ENCODE measurements around the gene MPP3. TPM values are rescaled to one million over a fixed set of nuclear protein-coding genes. Genes with fewer than 3 reads are reported as not detected.

The MPP3 gene
- total RNA-seq, 1 donor from 2014 or later, result 35.2 TPM

DNA sequence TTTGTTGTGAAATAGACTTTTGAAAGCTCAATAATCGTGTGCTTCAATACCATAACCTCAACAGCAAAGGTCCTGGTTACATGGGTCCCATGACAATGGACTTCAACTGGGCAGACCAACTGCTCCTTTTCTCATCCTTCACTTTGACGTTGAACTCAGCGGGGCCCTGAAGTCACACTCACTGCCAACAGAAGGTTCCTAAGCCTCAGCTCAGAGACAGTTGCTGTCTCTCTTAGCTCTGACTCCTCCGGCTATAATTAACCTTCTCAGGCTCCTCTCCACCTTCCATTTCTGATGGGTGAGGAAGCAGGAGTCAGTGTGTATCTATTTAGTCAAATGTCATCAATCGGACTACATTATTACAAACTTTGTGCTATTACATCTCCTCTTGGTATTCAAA is 23.8 kb downstream of the MPP3 start:
- TF ChIP-seq, protein P1, sequence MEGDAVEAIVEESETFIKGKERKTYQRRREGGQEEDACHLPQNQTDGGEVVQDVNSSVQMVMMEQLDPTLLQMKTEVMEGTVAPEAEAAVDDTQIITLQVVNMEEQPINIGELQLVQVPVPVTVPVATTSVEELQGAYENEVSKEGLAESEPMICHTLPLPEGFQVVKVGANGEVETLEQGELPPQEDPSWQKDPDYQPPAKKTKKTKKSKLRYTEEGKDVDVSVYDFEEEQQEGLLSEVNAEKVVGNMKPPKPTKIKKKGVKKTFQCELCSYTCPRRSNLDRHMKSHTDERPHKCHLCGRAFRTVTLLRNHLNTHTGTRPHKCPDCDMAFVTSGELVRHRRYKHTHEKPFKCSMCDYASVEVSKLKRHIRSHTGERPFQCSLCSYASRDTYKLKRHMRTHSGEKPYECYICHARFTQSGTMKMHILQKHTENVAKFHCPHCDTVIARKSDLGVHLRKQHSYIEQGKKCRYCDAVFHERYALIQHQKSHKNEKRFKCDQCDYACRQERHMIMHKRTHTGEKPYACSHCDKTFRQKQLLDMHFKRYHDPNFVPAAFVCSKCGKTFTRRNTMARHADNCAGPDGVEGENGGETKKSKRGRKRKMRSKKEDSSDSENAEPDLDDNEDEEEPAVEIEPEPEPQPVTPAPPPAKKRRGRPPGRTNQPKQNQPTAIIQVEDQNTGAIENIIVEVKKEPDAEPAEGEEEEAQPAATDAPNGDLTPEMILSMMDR (IDR thresholded peaks at IDR 0.05; ENCODE audit: borderline replicate concordance), result no peak
- Histone ChIP-seq H3K36me3 (peaks cover 90% of the 10 kb centered on the region), H3K27ac (replicated peaks) (no peak overlapping the region), H3K4me3 (no peak overlapping the region), H3K4me1 (no peaks in the 10 kb centered on the region), H3K9me3 (replicated peaks) (no peaks in the 10 kb centered on the region), H3K27me3 (ENCODE audit: low read depth) (no peaks in the 10 kb centered on the region)
- DNase-seq, result no peak
- intact Hi-C loops (cut with micrococcal nuclease), result no loop called here

DNA sequence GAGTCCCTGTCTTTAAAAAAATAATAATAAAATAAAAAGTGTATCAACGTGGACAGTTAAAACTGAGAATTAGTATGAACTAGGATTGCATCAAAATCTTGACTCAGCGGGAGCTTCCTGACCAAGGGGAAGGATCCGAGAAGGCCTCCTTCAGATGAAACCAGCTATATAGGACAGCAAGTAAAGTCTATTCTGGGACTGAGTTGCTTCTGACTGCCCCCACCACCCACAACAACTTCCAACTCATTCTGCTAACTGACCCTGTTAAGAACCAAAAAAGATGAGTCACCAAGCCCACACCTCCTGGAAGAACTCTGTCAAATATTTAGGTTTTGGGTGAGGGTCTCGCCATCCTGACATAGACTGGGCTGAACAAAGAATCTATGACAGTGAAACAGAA is 24.9 kb downstream of the MPP3 start:
- Histone ChIP-seq H3K27ac (replicated peaks) (no peak overlapping the region), H3K9me3 (replicated peaks) (no peaks in the 10 kb centered on the region), H3K4me3 (no peak overlapping the region), H3K27me3 (ENCODE audit: low read depth) (no peaks in the 10 kb centered on the region), H3K4me1 (no peaks in the 10 kb centered on the region), H3K36me3 (peaks cover 88% of the 10 kb centered on the region)
- TF ChIP-seq, protein P1 (IDR thresholded peaks at IDR 0.05; ENCODE audit: borderline replicate concordance), result no peak
- intact Hi-C loops (cut with micrococcal nuclease), result no loop called here
- DNase-seq, result no peak

DNA sequence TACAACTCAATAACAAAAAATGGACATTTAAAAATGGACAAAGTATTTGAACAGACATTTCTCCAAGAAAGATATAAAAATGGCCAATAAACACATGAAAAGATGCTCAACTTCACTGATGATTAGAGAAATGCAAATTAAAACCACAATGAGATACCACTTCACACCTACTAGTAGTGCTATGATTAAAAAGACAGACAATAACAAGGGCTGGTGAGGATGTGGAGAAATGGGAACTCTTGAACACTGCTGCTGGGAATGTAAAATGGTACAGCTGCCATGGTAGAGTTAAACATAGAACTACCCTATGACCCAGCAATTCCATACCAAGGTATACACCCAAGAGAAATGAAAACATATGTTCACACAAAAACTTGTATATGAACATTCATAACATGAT is 27.8 kb downstream of the MPP3 start:
- TF ChIP-seq, protein P1 (IDR thresholded peaks at IDR 0.05; ENCODE audit: borderline replicate concordance), result no peak
- intact Hi-C loops (cut with micrococcal nuclease), result no loop called here
- Histone ChIP-seq H3K36me3 (peaks cover 68% of the 10 kb centered on the region), H3K4me3 (no peak overlapping the region), H3K27me3 (ENCODE audit: low read depth) (no peaks in the 10 kb centered on the region), H3K27ac (replicated peaks) (no peak overlapping the region), H3K4me1 (no peaks in the 10 kb centered on the region), H3K9me3 (replicated peaks) (no peaks in the 10 kb centered on the region)
- no peak for DNase-seq

DNA sequence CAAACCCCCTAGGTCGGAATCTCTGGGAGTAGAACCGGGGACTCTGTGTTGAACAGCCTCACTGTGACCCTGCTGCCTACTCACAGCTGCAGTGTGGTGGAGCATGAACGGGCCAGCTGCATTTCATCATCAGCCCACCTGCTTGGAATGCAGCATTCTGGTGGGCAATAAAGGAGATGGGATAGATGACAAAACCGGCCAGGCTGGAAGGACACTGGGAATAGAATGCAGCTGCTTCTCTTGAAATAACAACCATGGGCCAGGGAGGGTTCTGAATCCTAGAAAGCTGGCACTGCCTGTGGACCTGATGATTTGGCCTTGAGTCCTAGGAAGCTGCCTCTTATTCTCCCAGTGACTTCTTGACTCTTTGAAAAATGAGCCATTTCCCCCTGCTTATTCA is 29.2 kb downstream of the MPP3 start:
- no peaks in the 10 kb centered on the region for H3K9me3 ChIP-seq (replicated peaks)
- TF ChIP-seq, protein P1 (IDR thresholded peaks at IDR 0.05; ENCODE audit: borderline replicate concordance), result no peak
- H3K4me1 ChIP-seq, result no peaks in the 10 kb centered on the region
- H3K27me3 ChIP-seq (ENCODE audit: low read depth), result no peaks in the 10 kb centered on the region
- H3K36me3 ChIP-seq, result peaks cover 58% of the 10 kb centered on the region
- no peak overlapping the region for H3K27ac ChIP-seq (replicated peaks)
- DNase-seq, result no peak
- intact Hi-C loops (cut with micrococcal nuclease), result no loop called here
- H3K4me3 ChIP-seq, result no peak overlapping the region

DNA sequence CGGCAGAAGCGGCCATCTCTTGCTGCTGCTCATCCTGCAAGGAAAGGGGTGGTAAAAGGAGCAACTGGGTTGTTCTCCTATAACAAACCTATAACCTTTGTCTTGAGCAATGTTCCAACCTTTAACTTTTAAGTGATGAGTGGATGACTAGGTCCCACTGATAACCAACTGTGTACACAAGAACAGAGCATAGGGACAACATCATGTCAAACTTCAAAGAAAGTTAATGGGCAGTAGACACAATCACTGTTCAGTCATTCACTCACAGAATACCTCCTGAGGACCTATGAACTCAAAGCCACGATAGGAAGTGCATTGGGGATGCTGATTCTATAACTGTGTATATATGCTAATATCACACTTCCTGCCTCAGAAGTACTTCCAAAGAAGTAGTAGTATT is 31.1 kb downstream of the MPP3 start:
- Histone ChIP-seq H3K27me3 (ENCODE audit: low read depth) (no peaks in the 10 kb centered on the region), H3K9me3 (replicated peaks) (no peaks in the 10 kb centered on the region), H3K4me3 (no peak overlapping the region), H3K27ac (replicated peaks) (no peak overlapping the region), H3K4me1 (no peaks in the 10 kb centered on the region), H3K36me3 (peaks cover 39% of the 10 kb centered on the region)
- no peak for DNase-seq
- intact Hi-C loops (cut with micrococcal nuclease), result no loop called here
- TF ChIP-seq, protein P1 (IDR thresholded peaks at IDR 0.05; ENCODE audit: borderline replicate concordance), result no peak

DNA sequence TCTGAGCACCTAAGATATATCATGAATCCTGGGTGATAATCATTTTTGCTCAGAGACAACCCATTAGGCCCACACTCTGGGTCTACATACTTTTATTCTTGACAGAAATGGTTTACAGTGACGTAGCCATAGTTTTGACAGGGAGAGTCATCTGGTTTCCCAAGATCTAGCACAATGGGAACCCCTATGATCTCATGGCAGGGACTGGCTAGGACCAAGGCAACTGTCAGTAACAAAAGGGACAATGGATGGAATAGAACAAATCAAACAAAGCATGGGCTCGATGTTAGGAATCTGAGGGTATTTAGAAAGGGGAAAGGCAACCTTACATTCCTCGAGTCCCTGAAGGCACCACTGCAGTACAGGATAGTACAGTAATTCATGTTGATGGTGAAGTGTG is 32.2 kb downstream of the MPP3 start:
- Histone ChIP-seq H3K27ac (replicated peaks) (no peak overlapping the region), H3K36me3 (peaks cover 30% of the 10 kb centered on the region), H3K4me3 (no peak overlapping the region), H3K27me3 (ENCODE audit: low read depth) (no peaks in the 10 kb centered on the region), H3K4me1 (no peaks in the 10 kb centered on the region), H3K9me3 (replicated peaks) (no peaks in the 10 kb centered on the region)
- DNase-seq, result no peak
- TF ChIP-seq, protein P1 (IDR thresholded peaks at IDR 0.05; ENCODE audit: borderline replicate concordance), result no peak
- intact Hi-C loops (cut with micrococcal nuclease), result no loop called here

Data from left ventricle myocardium inferior (tissue), 1 donor.